ENCODE measurements around the gene CHN1.

GRCh38 chr2:175006281-175006680 is 1.1 kb upstream of the CHN1 start:
- TF ChIP-seq POLR2A (IDR thresholded peaks at IDR 0.05) (no peak), CTCF (IDR thresholded peaks at IDR 0.05) (no peak)
